Heart left ventricle (tissue), 13 donors: ENCODE results near the gene TACR1.

Experiments used
- POLR2A ChIP-seq, 2 donors: fragments of 450-650 bp; IDR thresholded peaks; one replicate each; pipeline ENCODE4 v1.6.1; 2017; ENCODE audit warnings: antibody characterized with exemption in 2 of 2, mild to moderate bottlenecking in 2 of 2, moderate library complexity in 2 of 2
- TF ChIP-seq, protein P1 (sequence below), 12 donors: fragments of 200-600 bp; sonication (generic) in 4 of 12; IDR thresholded peaks; one replicate each; pipeline versions ENCODE4 v1.5.0 to v1.8.0; 2018 to 2022; ENCODE audit warnings: antibody characterized with exemption in 12 of 12, mild to moderate bottlenecking in 5 of 12
- donor health status: ischemic (EF 13 %, LVEDD 7.1; RV severe dilation, severe dysfunction).
- donor health status: DM: no; HTN: yes; CAD: no.
- donor health status: DM: no; HTN: no; CAD: no.
- donor health status: ischemic (EF 25% LVEDD 6.9; RV normal size, moderate dysfunction).
- donor health status: ischemic (EF 25% LVEDD 5.7; RV mildly dilated, moderate dysfunction).
- donor health status: ischemic (EF 35%, LVEDD 5.7; RV mildly dilated, moderate dysfunction).
- donor health status: nonischemic (EF 11% LVEDD 7.7; RV severe dilation, severe dysfunction).
- donor health status: DM: yes; HTN: yes; CAD: no.
- donor health status: PGD.
- donor health status: ischemic (EF 29% LVEDD 5.4; RV normal size, mild dysfunction).
- donor health status: nonischemic (EF 23%, LVEDD 6.1; RV moderate dilation, normal function).

DNA sequence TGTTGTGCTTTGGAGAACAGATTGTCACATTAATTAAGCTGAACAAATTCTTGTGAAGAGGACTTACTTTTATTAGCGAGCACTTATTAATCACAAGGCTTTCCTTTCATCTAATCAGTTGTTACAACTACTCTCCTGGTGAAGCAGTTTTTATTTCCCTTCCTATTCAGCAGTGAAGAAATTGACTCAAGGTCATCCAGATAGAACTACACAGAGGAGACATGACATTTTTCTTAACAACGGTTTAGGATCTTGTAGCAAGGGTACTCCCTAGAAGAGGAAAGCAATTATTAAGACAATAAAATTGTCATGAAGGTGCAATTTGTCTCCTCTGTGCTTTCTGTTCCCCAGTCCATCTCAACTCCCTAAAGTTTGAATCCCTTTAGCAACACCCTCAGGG, 179.5 kb downstream of the TACR1 start:
- TF ChIP-seq, protein P1, sequence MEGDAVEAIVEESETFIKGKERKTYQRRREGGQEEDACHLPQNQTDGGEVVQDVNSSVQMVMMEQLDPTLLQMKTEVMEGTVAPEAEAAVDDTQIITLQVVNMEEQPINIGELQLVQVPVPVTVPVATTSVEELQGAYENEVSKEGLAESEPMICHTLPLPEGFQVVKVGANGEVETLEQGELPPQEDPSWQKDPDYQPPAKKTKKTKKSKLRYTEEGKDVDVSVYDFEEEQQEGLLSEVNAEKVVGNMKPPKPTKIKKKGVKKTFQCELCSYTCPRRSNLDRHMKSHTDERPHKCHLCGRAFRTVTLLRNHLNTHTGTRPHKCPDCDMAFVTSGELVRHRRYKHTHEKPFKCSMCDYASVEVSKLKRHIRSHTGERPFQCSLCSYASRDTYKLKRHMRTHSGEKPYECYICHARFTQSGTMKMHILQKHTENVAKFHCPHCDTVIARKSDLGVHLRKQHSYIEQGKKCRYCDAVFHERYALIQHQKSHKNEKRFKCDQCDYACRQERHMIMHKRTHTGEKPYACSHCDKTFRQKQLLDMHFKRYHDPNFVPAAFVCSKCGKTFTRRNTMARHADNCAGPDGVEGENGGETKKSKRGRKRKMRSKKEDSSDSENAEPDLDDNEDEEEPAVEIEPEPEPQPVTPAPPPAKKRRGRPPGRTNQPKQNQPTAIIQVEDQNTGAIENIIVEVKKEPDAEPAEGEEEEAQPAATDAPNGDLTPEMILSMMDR (IDR thresholded peaks at IDR 0.05): no peak
- no peak for TF ChIP-seq POLR2A (IDR thresholded peaks at IDR 0.05)
